GM19328 (cell line): Measurements from ENCODE around the gene EEF1AKMT2.

ENCODE experiments used
- ATAC-seq: cut with Tn5 transposase; IDR thresholded peaks from one replicate; pipeline ENCODE4 v1.9.1; 2021; ENCODE audit warnings: mild to moderate bottlenecking, moderate library complexity; ENCODE audit not compliant: unreplicated experiment

The EEF1AKMT2 gene

GRCh38 chr10:124739119-124739921 is 52.4 kb downstream of the EEF1AKMT2 start:
- ATAC-seq = no peak

DNA sequence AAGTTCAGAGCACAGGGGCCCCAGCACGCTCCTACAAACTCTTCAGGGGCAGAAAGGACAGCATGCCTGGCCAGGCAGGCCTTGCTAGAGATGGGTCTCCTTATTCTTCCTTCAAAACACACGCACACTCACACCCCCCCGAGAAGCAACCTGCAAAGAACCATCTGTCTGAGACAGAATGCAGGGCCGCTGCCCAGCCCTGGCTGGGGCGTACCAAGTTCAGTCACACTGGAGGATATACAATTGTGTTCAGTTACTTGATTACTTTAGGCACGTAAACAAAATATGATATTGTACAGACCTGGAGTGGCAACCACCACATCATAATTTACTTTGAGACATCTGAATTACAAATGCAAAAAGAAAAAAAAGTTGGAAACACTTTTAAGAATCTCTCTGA is 53.2 kb downstream of the EEF1AKMT2 start:
- ATAC-seq = no peak

GRCh38 chr10:124737708-124738107 is 54.0 kb downstream of the EEF1AKMT2 start:
- ATAC-seq = no peak

GRCh38 chr10:124737221-124737620 is 54.5 kb downstream of the EEF1AKMT2 start:
- no peak for ATAC-seq

DNA sequence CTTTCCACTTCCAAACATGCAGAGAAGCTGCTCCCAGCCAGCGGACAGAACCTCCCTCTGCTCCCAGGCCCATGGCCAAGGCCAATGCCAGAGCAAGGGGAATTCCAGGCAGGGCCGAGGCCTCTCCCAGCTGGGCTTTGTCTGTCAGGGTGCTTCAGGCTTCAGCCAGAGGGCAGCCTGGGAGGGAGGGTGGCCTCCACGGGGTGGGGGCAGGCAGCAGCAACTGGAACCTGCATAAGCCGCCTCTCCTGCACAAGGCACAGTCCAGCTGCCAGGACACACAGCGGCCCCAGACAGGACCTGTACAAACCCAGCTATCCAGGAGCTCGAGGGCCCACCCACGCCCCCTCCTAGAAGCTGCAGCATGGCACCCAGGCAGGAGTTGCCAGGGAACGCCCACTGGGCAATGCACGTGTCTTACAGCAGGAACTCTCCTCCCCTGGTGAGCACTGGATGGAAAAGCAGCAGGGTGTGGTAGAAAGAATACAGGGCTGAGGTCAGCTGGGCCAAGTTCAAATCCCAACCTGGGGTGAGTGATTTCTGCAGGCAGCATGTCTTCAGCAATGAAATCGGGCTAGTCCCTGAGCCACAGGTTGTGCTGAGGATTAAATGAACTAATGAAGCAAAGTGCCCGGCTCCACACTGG is 55.1 kb downstream of the EEF1AKMT2 start:
- ATAC-seq = no peak

GRCh38 chr10:124735491-124736286 is 56.0 kb downstream of the EEF1AKMT2 start:
- no peak for ATAC-seq

DNA sequence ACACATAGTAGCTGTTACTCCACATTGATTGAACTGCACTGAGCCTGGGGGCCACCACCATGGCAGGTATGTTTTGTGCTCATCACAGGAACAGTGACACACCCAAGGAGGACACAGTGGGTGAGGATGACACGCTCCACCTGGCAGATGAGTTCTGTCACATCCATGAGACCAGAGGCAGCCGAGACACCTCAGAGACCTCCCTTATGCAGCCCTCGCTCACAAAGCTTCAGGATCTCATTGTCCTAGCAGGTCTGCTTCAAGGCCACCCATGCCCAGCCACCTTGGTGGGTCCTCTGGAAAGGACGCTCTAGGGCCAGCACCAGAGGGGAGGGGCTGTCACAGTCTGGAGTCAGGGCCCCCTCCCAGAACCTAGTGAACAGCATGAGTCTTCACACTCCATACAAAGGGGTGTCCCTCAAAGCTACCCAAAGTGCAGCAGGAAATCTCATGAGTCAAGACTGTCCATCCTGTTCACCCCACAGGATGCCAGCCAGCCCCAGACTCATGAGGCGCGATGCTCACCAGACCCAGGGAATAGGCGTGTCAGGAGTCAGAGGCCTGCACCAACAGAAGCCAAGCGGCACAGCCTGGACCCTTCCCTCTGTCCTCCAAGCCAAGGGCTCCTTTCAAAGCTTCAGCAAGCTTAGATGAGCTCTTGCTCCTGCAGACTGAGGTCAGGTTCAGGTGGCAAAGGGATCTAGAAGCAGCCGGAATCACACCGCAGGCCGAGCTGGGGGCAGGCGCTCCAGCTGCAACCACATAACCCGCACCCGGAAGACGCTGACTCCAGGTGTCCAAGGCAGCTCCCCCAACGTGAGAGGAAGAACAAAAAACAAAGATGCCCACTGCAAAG is 57.1 kb downstream of the EEF1AKMT2 start:
- ATAC-seq = no peak

DNA sequence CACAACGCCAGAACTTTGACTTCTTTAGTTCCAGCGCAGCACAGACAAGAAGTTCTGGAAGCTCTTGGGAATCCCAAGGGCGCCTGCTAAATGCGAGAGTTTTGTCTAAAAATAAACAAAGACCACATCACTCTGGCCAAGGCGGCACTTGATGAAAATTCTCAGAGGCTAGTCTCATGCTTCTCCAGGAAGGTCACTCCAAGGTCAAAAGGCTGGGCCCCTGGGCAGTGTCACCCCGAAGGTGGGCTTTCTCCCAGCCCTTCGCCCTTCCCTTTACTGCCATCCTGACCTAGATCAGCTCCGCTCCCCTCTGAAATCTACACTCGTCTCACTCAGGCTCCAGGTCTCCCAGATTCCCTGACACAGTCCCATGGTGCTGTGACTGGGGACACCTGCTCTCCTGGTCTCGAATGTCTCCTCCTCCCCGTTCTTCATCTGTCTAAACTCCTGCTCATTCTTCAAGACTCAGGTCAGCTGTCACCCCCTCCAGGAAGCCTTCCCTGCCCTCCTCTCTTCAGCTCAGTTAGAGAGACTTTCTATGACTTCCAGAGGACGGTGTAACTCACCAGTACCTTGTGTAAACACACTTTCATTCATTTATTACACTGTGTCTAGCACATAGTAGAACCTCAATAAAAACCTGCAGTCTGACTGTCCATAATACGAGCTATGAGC is 58.0 kb downstream of the EEF1AKMT2 start:
- no peak for ATAC-seq

- peak; percentile 50 for ATAC-seq
Observed at GRCh38 chr10:124732931-124733570, 58.6 kb downstream of the EEF1AKMT2 start.

DNA sequence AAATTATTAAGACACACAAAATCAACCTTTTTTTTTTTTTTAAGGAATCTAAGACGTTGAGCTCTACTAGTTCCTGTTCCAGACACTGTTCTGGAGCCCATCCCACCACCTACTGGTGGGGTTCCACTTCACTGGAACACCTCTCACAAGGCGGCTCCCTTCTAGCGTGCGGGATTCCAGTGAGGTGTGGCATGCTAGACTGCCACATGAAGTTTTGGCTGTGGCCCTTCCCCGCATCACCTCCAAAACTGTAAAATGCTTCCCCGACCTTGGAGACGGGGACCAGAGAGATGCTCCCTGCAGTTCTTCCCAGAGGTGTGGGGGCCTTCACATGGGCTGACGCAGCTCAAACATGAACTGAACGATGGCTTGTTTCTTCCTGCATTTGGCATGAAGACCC is 60.1 kb downstream of the EEF1AKMT2 start:
- no peak for ATAC-seq

- no peak for ATAC-seq
Observed at GRCh38 chr10:124730790-124731189, 60.9 kb downstream of the EEF1AKMT2 start.

DNA sequence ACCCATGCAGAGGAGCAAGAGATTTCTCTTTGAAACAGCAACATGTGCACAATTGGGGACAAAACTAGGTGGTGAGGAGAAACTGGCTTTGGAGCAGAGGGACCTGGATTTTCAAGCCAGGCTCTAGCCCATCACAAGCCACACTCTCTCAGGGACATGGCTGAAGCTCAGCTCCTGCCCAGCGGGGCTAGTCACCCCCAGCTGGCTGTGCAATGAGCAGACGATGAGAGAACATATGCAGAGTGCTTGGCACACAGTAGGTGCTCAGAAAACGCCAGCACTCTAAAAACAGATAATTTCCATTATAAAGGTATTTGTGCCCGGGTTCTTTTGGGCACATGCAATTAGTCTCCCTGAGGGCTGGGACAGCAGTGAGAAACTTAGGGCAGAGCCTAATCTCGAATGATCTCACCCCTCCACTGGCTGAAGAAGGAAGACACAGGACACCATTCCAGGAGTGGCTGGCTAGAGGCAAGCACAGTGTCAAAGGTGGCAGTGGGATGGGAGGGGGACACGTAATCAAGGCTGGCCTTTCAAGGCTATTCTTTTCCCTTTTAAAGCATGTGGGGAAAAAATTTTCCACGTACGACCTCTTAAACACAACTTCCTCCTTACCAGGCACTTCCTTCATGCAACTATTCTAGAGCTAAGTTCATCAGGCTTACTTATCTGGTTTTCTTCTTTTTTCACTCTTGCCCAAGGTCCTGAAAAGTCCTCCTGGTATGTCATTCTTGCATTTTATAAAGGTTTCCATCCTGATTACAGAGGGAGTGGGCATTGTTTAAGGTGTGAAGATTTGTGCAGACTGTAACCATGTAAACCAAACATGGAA is 62.6 kb downstream of the EEF1AKMT2 start:
- no peak for ATAC-seq

GRCh38 chr10:124728071-124728829 is 63.4 kb downstream of the EEF1AKMT2 start:
- ATAC-seq = no peak

GRCh38 chr10:124727361-124727960 is 64.2 kb downstream of the EEF1AKMT2 start:
- no peak for ATAC-seq

DNA sequence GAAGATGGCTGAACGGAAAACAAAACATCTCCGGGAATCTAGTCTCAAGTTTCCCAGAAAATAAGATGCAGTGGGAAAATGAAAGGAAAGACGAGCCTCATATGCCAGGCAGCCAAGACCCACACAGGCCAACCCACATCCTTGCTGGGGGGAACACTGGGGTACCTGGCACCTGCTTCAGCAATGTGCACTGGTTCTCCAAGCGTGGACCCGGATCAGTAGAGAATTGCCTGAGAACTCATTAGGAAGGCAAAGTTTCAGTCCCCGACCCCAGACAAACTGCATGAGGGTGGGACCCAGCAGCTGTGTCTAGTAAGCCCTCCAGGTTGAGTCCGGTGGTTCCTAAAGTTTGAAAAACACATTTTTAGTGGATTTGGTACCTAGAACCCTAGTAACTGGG is 65.9 kb downstream of the EEF1AKMT2 start:
- no peak for ATAC-seq

DNA sequence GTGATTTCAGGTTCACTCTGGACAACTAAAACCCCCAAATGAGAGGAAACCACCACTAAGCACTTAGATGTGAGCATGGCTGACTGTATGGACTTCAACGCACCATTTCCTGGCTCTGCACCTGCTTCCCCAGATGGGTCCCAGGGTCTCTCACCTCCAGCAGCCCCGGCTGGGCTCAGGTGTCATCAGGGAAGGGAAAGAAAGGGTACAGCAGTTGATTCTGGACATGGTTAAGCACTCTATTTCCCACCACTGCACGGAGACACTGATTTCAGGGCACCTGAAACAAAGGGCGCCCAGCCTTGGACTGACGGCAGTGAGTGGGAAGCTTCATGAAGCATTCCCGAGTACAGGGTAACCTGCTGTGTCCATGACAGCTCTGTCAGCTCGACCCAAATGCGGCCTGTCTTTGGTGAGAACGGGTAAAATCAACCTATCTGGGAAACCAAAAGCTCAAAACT is 66.5 kb downstream of the EEF1AKMT2 start:
- no peak for ATAC-seq

- no peak for ATAC-seq
Observed at GRCh38 chr10:124724279-124725027, 67.2 kb downstream of the EEF1AKMT2 start.
